Ascending aorta (tissue), 2 donors: ENCODE results near the gene CNPY1. TPM values are rescaled to one million over a fixed set of nuclear protein-coding genes. Genes with fewer than 3 reads are reported as not detected.

Experiments
- DNase-seq, 2 donors: peaks; one replicate each; pipeline ENCODE4 v3.0.0-alpha.2; 2019; ENCODE audit warnings: low spot score in 2 of 2
- H3K27ac ChIP-seq, 2 donors: fragments of 200-600 bp; sonication (generic); one replicate each; pipeline ENCODE4 v1.5.1; 2016 to 2017; ENCODE audit warnings: mild to moderate bottlenecking in 1 of 2
- H3K27me3 ChIP-seq: fragments of 200-600 bp; sonication (generic); one replicate; pipeline ENCODE4 v1.5.1; 2017
- H3K36me3 ChIP-seq, 2 donors: fragments of 200-600 bp; sonication (generic); one replicate each; pipeline ENCODE4 v1.5.1; 2016
- H3K4me1 ChIP-seq, 2 donors: fragments of 200-600 bp; sonication (generic); one replicate each; pipeline ENCODE4 v1.5.1; 2016 to 2017; ENCODE audit warnings: mild to moderate bottlenecking in 1 of 2
- H3K4me3 ChIP-seq, 2 donors: fragments of 200-600 bp; sonication (generic); one replicate each; pipeline ENCODE4 v1.5.1; 2016 to 2017; ENCODE audit warnings: mild to moderate bottlenecking in 1 of 2
- H3K9me3 ChIP-seq, 2 donors: fragments of 200-600 bp; sonication (generic); one replicate each; pipeline ENCODE4 v1.5.1; 2016
- CTCF ChIP-seq, 3 experiments: fragments of 200-600 bp in 2 of 3; fragments of 450-650 bp in 1 of 3; sonication (generic) in 2 of 3; IDR thresholded peaks; one replicate each; pipeline ENCODE4 v1.5.1; 2016 to 2019; ENCODE audit warnings: antibody characterized with exemption in 3 of 3, mild to moderate bottlenecking in 1 of 3, moderate library complexity in 1 of 3
- intact Hi-C: fragments of 100-400 bp; cut with DNase I; formaldehyde crosslinking; loops from one replicate; pipeline ENCODE4 v1.15.1; 2023
- total RNA-seq: library from RNA; depleted of rRNA; stranded (reverse); fragments of >200 nt; gene quantifications from one replicate; pipeline ENCODE4 v1.1.0, GENCODE V29; 2016

Gene CNPY1
- total RNA-seq, 1 donor from 2014 or later, result not detected

GRCh38 chr7:155570171-155570958, 24.0 kb upstream of the CNPY1 start:
- intact Hi-C loops, result no loop called here
- Histone ChIP-seq H3K36me3 (no peaks in the 10 kb centered on the region), H3K27me3 (no peaks in the 10 kb centered on the region), H3K4me3 (no peak overlapping the region), H3K9me3 (no peaks in the 10 kb centered on the region), H3K27ac (no peak overlapping the region), H3K4me1 (no peaks in the 10 kb centered on the region)
- no peak for TF ChIP-seq CTCF (IDR thresholded peaks at IDR 0.05)
- no peak for DNase-seq

- H3K27ac ChIP-seq, result no peak overlapping the region
- no peaks in the 10 kb centered on the region for H3K36me3 ChIP-seq
- no peak for TF ChIP-seq CTCF (IDR thresholded peaks at IDR 0.05)
- DNase-seq, result no peak
- no peaks in the 10 kb centered on the region for H3K27me3 ChIP-seq
- H3K4me3 ChIP-seq, result no peak overlapping the region
- intact Hi-C loops, result no loop called here
- H3K4me1 ChIP-seq, result no peaks in the 10 kb centered on the region
- no peaks in the 10 kb centered on the region for H3K9me3 ChIP-seq
Measured at GRCh38 chr7:155569681-155570080, 23.3 kb upstream of the CNPY1 start.

GRCh38 chr7:155568842-155569494, 22.6 kb upstream of the CNPY1 start:
- H3K27ac ChIP-seq, result no peak overlapping the region
- H3K27me3 ChIP-seq, result no peaks in the 10 kb centered on the region
- TF ChIP-seq CTCF (IDR thresholded peaks at IDR 0.05), result no peak
- H3K4me1 ChIP-seq, result no peaks in the 10 kb centered on the region
- H3K9me3 ChIP-seq, result no peaks in the 10 kb centered on the region
- intact Hi-C loops, result no loop called here
- no peaks in the 10 kb centered on the region for H3K36me3 ChIP-seq
- DNase-seq, result no peak
- no peak overlapping the region for H3K4me3 ChIP-seq

- TF ChIP-seq CTCF (IDR thresholded peaks at IDR 0.05), result no peak
- H3K27ac ChIP-seq, result no peak overlapping the region
- intact Hi-C loops, result no loop called here
- no peaks in the 10 kb centered on the region for H3K4me1 ChIP-seq
- no peaks in the 10 kb centered on the region for H3K27me3 ChIP-seq
- H3K9me3 ChIP-seq, result no peaks in the 10 kb centered on the region
- no peak for DNase-seq
- H3K4me3 ChIP-seq, result no peak overlapping the region
- no peaks in the 10 kb centered on the region for H3K36me3 ChIP-seq
Measured at GRCh38 chr7:155568333-155568660, 21.9 kb upstream of the CNPY1 start.

- Histone ChIP-seq H3K27me3 (no peaks in the 10 kb centered on the region), H3K27ac (no peak overlapping the region), H3K36me3 (no peaks in the 10 kb centered on the region), H3K4me1 (no peaks in the 10 kb centered on the region), H3K4me3 (no peak overlapping the region), H3K9me3 (no peaks in the 10 kb centered on the region)
- no peak for TF ChIP-seq CTCF (IDR thresholded peaks at IDR 0.05)
- intact Hi-C loops, result no loop called here
- no peak for DNase-seq
Measured at GRCh38 chr7:155567646-155568332, 21.4 kb upstream of the CNPY1 start.
